ENCODE results near the gene MAGOH. TPM values are rescaled to one million over a fixed set of nuclear protein-coding genes. Genes with fewer than 3 reads are reported as not detected.
A peak's percentile ranks its signal among the peaks of the same experiment; 100 is the strongest.

The MAGOH gene
- polyA plus RNA-seq, 1 donor (not counting 4 experiments of a cell fraction or from before 2014, with no cell fraction given): 104 TPM

GRCh38 chr1:53220171-53220961 is 18.0 kb downstream of the MAGOH start, which contains the start of gene CZIB:
TSS of gene CZIB (minus strand) at chr1:53220634. CDS start at chr1:53220575, 59 bp downstream.
- dilution Hi-C loops (cut with MboI; ENCODE audit: extremely low pct_ligation_motif_present, low sequenced_read_pairs): no loop called here
- Histone ChIP-seq H3K27me3 (ENCODE audit: control insufficient read depth, extremely low read depth, insufficient read depth, low read length) (no peaks in the 10 kb centered on the region), H2AFZ (ENCODE audit: control insufficient read depth, low read length) (peak within 1 kb of the TSS; percentile 99), H4K20me1 (ENCODE audit: control insufficient read depth, extremely low read depth, insufficient read depth, low read length) (no peaks in the 10 kb centered on the region), H3K9me3 (ENCODE audit: control insufficient read depth, low read depth, low read length) (no peaks in the 10 kb centered on the region), H3K27ac (ENCODE audit: control insufficient read depth, insufficient read depth, low read length) (peak within 1 kb of the TSS; percentile 92), H3K36me3 (ENCODE audit: control insufficient read depth in 2 of 2, extremely low read depth in 1 of 2, insufficient read depth in 2 of 2, low read length in 2 of 2) (peaks cover 0 to 6% of the 10 kb centered on the region in 2 experiments), H3K9ac (ENCODE audit: control insufficient read depth, extremely low read depth, insufficient read depth, low read length) (peak within 1 kb of the TSS; percentile 95), H3K4me3 (ENCODE audit: control insufficient read depth in 2 of 3, extremely low read depth in 1 of 3, insufficient read depth in 2 of 3, low read depth in 1 of 3, low read length in 3 of 3) (peak within 1 kb of the TSS; percentile 74 to 86 (median 81)), H3K4me1 (ENCODE audit: control insufficient read depth, extremely low read depth, insufficient read depth, low read length) (peaks cover 12% of the 10 kb centered on the region), H3K79me2 (ENCODE audit: control insufficient read depth, insufficient read depth, low read length) (peaks cover 10% of the 10 kb centered on the region), H3K9me1 (ENCODE audit: control insufficient read depth, extremely low read depth, insufficient read depth, low read length) (no peaks in the 10 kb centered on the region), H3K4me2 (ENCODE audit: control insufficient read depth, extremely low read depth, insufficient read depth, low read depth, low read length) (peak within 1 kb of the TSS; percentile 92)
- TF ChIP-seq CTCF (optimal IDR thresholded peaks at IDR 0.05 in 1 of 3, IDR thresholded peaks at IDR 0.05 in 1 of 3, conservative IDR thresholded peaks at IDR 0.05 in 1 of 3; ENCODE audit: extremely low read depth in 1 of 3, insufficient read depth in 2 of 3, low read length in 3 of 3): no peak
- no peak for TF ChIP-seq EZH2 (IDR thresholded peaks at IDR 0.05; ENCODE audit: low read length)
- no peak for FAIRE-seq
- DNase-seq (ENCODE audit: low read depth, low spot score): peak; percentile 66

- H3K79me2 ChIP-seq (ENCODE audit: control insufficient read depth, insufficient read depth, low read length): peaks cover 10% of the 10 kb centered on the region
- H4K20me1 ChIP-seq (ENCODE audit: control insufficient read depth, extremely low read depth, insufficient read depth, low read length): no peaks in the 10 kb centered on the region
- H3K4me3 ChIP-seq (ENCODE audit: control insufficient read depth in 2 of 3, extremely low read depth in 1 of 3, insufficient read depth in 2 of 3, low read depth in 1 of 3, low read length in 3 of 3): peak overlapping the region; percentile 74 to 86 (median 81)
- no peak for DNase-seq (ENCODE audit: low read depth, low spot score)
- no peak for TF ChIP-seq CTCF (optimal IDR thresholded peaks at IDR 0.05 in 1 of 3, IDR thresholded peaks at IDR 0.05 in 1 of 3, conservative IDR thresholded peaks at IDR 0.05 in 1 of 3; ENCODE audit: extremely low read depth in 1 of 3, insufficient read depth in 2 of 3, low read length in 3 of 3)
- TF ChIP-seq EZH2 (IDR thresholded peaks at IDR 0.05; ENCODE audit: low read length): no peak
- peak overlapping the region; percentile 95 for H3K9ac ChIP-seq (ENCODE audit: control insufficient read depth, extremely low read depth, insufficient read depth, low read length)
- H3K9me3 ChIP-seq (ENCODE audit: control insufficient read depth, low read depth, low read length): no peaks in the 10 kb centered on the region
- peaks cover 0 to 6% of the 10 kb centered on the region in 2 experiments for H3K36me3 ChIP-seq (ENCODE audit: control insufficient read depth in 2 of 2, extremely low read depth in 1 of 2, insufficient read depth in 2 of 2, low read length in 2 of 2)
- H3K27me3 ChIP-seq (ENCODE audit: control insufficient read depth, extremely low read depth, insufficient read depth, low read length): no peaks in the 10 kb centered on the region
- H3K9me1 ChIP-seq (ENCODE audit: control insufficient read depth, extremely low read depth, insufficient read depth, low read length): no peaks in the 10 kb centered on the region
- FAIRE-seq: no peak
- dilution Hi-C loops (cut with MboI; ENCODE audit: extremely low pct_ligation_motif_present, low sequenced_read_pairs): no loop called here
- peak overlapping the region; percentile 92 for H3K4me2 ChIP-seq (ENCODE audit: control insufficient read depth, extremely low read depth, insufficient read depth, low read depth, low read length)
- peaks cover 12% of the 10 kb centered on the region for H3K4me1 ChIP-seq (ENCODE audit: control insufficient read depth, extremely low read depth, insufficient read depth, low read length)
- H2AFZ ChIP-seq (ENCODE audit: control insufficient read depth, low read length): peak overlapping the region; percentile 71
- H3K27ac ChIP-seq (ENCODE audit: control insufficient read depth, insufficient read depth, low read length): peak overlapping the region; percentile 92
Measured at GRCh38 chr1:53219711-53220110, 18.6 kb downstream of the MAGOH start.
